ENCODE data around the gene ONECUT3. TPM values are rescaled to one million over a fixed set of nuclear protein-coding genes. Genes with fewer than 3 reads are reported as not detected.

Gene ONECUT3
- total RNA-seq, 1 donor from 2014 or later, result 6.3 TPM

GRCh38 chr19:1739960-1740629 is 13.2 kb upstream of the ONECUT3 start:
- DNase-seq (ENCODE audit: low spot score), result no peak

DNA sequence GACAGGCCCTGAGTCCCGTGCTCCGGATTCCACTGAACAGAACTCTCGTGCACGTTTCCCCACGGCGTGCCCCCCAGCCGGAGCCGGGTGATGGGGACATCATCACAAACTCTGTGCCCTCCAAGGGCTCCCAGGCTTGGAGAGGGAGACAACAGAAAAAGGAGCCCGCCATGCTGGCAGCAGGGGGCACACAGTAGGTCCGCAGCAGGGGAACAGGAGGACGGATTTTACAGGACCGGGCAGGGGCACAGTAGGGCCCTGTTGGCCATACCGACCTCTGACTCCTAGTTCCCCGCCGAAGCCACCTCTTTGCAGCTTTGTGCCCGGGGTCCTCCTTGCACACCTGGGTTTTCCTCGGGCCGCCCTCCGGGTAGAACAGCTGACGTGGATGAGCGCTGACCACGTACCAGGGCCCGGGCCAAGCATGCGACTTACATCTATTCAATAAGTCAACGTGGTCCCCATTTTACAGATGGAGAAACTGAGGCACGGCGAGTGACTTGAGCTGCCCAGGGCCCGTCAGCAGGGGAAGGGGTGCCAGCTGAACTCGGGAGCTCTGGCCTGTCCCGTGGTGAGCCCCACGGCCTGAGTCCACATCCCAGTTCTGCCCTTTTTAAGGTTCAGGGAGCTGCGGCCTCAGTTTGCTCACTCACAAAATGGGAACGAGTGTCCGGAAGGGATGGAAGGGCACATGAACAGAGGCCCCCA is 10.2 kb upstream of the ONECUT3 start:
- no peak for DNase-seq (ENCODE audit: low spot score)

- DNase-seq (ENCODE audit: low spot score), result no peak
These were observed 9.1 kb upstream of the ONECUT3 start for GRCh38 chr19:1744133-1744665.

GRCh38 chr19:1744822-1745563 is 8.3 kb upstream of the ONECUT3 start:
- DNase-seq (ENCODE audit: low spot score), result no peak

DNA sequence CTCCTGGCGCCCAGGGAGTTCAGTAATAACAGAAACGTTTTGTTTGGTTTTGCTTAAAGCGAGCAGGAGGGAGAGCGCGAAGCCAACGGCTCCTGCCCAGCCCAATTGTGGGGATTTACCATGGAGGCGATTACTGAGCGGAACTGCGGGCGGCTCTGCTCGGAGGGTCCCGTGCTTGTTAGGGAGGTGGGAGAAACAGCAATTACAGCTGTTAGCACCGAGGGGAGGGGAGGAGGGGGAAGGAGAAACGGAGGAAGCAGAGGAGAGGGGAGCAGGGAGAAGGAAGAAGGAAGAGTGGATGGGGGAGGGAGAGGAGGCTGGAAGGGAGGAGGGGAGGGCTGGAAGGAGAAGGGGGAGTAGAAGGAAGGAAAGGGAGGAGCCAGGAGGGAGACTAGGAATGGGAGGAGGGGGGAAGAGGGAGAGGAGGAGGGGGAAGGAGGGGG is 7.7 kb upstream of the ONECUT3 start:
- DNase-seq (ENCODE audit: low spot score), result no peak

GRCh38 chr19:1746401-1747284 is 6.7 kb upstream of the ONECUT3 start:
- DNase-seq (ENCODE audit: low spot score), result peak; percentile 29

- DNase-seq (ENCODE audit: low spot score), result peak; percentile 78
These were observed 5.8 kb upstream of the ONECUT3 start for GRCh38 chr19:1747285-1748114.

GRCh38 chr19:1748115-1748872 is 5.0 kb upstream of the ONECUT3 start:
- peak; percentile 40 for DNase-seq (ENCODE audit: low spot score)

DNA sequence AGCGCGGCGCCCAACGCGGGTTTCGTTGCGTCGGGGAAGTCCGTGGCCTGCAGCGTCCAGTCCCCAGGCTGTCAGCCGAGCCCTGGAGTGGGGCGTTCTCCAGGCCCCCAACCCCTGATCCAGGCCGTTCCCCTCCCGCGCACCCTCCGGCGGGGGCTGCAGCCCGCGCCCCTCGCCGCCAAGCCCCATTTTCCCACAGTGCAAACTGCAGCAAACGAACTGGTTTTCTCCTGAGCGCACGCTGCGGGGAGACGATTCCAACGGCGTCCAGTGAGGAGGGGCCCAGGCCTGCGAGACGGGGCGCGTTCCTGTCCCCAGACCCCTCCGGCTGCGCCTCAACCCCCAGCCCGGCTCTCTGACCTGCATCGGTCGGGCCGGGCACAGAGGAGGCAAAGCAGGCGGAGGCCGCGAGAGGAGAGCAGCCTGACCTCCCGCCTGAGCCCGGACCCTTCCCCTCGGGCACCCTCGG is 4.4 kb upstream of the ONECUT3 start:
- DNase-seq (ENCODE audit: low spot score), result no peak

DNA sequence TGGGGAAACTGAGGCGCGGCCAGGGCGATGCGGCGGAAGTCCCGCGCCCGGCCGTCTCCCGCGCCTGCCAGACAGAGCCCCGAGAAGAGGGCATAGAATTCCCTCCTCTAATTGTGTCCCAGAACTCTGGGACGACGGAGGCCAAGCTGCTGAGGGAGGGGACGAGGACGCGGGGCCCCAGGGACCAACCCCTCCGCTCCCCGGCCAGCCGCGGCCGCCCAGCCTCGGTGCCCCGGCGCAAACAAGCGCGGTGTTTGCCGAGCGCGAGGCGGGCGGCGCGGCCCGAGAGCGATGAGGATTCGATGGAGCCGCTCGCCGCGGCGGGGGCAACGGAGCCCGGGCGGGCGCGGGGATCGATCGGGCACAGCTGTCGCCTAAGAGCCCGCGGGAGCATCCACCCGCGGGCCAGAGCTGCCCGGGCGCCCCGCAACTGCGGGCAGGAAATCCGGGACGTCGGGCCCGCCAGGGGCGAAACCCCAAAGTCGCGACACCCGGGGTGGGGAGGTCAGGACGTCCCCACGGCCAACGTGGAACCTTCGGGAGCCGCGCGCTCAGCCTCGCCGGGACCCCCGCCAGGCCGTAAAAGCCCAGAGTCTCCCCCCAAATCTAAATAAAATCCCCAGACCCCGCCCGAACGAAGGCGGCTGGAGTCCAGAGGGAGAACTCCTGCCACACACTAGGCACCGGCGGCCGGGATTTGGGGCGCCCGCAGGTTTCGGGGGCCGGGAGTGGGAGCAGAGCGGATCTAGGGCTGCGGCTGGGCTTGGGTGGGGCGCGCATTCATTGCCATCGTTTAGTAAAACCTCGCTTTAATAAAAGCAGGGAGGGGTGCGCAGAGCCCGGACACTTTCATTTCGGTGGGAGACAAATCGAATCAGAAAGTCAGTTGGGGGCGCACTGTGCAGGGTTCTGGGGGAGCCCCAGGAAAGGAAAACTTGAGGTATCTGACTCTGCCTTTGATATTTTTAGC is 3.6 kb upstream of the ONECUT3 start:
- DNase-seq (ENCODE audit: low spot score), result no peak

DNA sequence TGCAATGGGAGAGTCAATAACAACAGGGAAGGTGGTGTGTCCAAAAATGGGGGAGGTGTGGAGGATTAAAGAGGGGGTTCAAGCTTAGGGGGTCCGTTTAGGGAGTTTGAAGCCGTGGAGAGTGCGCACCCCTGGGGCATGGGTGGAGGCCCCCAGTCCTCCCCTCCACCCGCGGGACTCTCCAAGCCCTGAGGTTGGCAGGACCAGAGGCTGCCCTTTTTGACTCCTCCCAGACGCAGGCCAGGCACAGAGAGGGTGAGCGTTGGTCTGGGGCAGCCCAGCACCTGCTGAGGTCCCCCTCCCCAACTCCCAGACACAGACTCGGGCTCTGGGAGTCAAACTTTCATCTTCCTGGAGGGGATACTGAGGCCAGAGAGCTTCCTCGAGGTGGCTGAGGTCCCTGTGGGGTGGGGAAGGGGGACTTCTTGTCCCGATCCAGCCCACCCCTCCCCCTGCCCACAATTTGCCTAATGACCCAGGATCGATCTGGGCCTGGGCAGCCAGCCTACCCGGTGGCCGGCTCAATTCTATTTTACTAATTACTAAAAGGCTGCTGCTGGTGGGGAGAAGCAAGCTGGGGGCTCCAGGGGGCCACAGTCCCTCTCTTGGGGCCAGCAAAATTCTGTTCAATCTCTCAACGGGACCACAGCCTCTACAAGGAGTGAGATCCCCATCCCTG is 2.8 kb upstream of the ONECUT3 start:
- DNase-seq (ENCODE audit: low spot score), result no peak

- DNase-seq (ENCODE audit: low spot score), result no peak
These were observed 1.8 kb upstream of the ONECUT3 start for GRCh38 chr19:1751367-1752008.

DNA sequence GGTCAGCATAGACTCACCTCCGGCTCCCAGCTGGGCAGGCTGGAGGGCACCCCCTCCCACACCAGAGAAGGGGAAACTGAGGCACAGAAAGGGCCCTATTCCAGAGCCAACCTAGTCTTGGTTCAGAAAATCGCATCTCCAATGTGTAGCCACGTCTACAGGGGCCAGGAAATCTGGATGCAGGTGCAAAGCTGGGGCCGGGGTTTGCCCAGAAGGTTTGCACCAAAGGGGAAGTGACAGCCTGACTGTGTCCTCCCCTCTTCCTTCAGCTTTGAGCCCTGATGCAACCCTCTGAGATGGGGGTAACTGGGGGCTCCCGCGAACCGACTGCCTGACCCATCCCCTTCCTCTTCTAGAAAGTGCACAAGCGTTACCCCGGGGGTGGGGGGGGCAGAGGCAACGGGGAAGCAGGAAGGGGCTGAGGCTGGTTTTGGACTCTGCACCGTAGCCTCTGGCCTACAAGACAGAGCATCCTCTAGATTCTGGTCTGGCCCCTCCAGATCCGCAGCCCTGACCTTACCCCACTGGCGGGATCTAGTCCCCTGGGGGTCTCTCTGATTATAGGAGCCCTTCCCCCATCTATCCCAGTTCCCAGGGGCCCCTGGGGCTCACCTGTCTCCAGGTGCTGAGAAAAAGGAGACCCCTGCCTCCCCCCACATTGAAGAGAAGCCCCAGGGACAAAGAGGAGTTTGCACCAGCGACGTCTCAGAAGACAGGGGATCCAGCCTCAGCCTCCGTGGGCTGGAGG is 1.1 kb upstream of the ONECUT3 start:
- DNase-seq (ENCODE audit: low spot score), result no peak

GRCh38 chr19:1754018-1754635 is 821 bp downstream of the ONECUT3 start:
- no peak for DNase-seq (ENCODE audit: low spot score)

GRCh38 chr19:1754636-1755466 is 1.5 kb downstream of the ONECUT3 start:
- DNase-seq (ENCODE audit: low spot score), result no peak
